ENCODE results near the gene SERPINC1.

Gene SERPINC1

GRCh38 chr1:173868266-173869020, 48.7 kb downstream of the SERPINC1 start, which contains the start of gene ZBTB37:
TSS of gene ZBTB37 (plus strand) at chr1:173868380. CDS start at chr1:173870226, 1,846 bp downstream.
- peak within 1 kb of the TSS; percentile 74 for H2AFZ ChIP-seq
- peak within 1 kb of the TSS; percentile 85 for H3K4me3 ChIP-seq (ENCODE audit: low read depth, low read length)
- H3K27me3 ChIP-seq (ENCODE audit: control insufficient read depth, insufficient read depth, low read length): no peaks in the 10 kb centered on the region
- H3K4me2 ChIP-seq (ENCODE audit: low read length): peak within 1 kb of the TSS; percentile 89
- H3K27ac ChIP-seq: peak within 1 kb of the TSS; percentile 91
- no peak within 1 kb of the TSS for H3K9ac ChIP-seq
- peaks cover 13% of the 10 kb centered on the region for H3K4me1 ChIP-seq
- no peaks in the 10 kb centered on the region for H3K79me2 ChIP-seq
- no peaks in the 10 kb centered on the region for H3K36me3 ChIP-seq (ENCODE audit: control insufficient read depth, insufficient read depth, low read length)
- H3K9me3 ChIP-seq (ENCODE audit: control insufficient read depth, low read length): no peaks in the 10 kb centered on the region
- peak; percentile 7 for TF ChIP-seq CTCF (IDR thresholded peaks at IDR 0.05)

GRCh38 chr1:173867753-173868265, 49.3 kb downstream of the SERPINC1 start, which contains the start of gene GAS5:
TSS of gene GAS5 (minus strand) at chr1:173867989.
- Histone ChIP-seq H2AFZ (peak within 1 kb of the TSS; percentile 74), H3K4me3 (ENCODE audit: low read depth, low read length) (peak within 1 kb of the TSS; percentile 85), H3K79me2 (no peaks in the 10 kb centered on the region), H3K4me1 (peaks cover 13% of the 10 kb centered on the region), H3K27ac (peak within 1 kb of the TSS; percentile 91), H3K4me2 (ENCODE audit: low read length) (peak within 1 kb of the TSS; percentile 89), H3K27me3 (ENCODE audit: control insufficient read depth, insufficient read depth, low read length) (no peaks in the 10 kb centered on the region), H3K36me3 (ENCODE audit: control insufficient read depth, insufficient read depth, low read length) (no peaks in the 10 kb centered on the region), H3K9ac (no peak within 1 kb of the TSS), H3K9me3 (ENCODE audit: control insufficient read depth, low read length) (no peaks in the 10 kb centered on the region)
- no peak for TF ChIP-seq CTCF (IDR thresholded peaks at IDR 0.05)

- no peak overlapping the region for H3K9ac ChIP-seq
- H3K79me2 ChIP-seq: no peaks in the 10 kb centered on the region
- no peaks in the 10 kb centered on the region for H3K27me3 ChIP-seq (ENCODE audit: control insufficient read depth, insufficient read depth, low read length)
- no peaks in the 10 kb centered on the region for H3K36me3 ChIP-seq (ENCODE audit: control insufficient read depth, insufficient read depth, low read length)
- peak overlapping the region; percentile 89 for H3K4me2 ChIP-seq (ENCODE audit: low read length)
- H3K9me3 ChIP-seq (ENCODE audit: control insufficient read depth, low read length): no peaks in the 10 kb centered on the region
- H3K27ac ChIP-seq: peak overlapping the region; percentile 91
- TF ChIP-seq CTCF (IDR thresholded peaks at IDR 0.05): no peak
- peaks cover 13% of the 10 kb centered on the region for H3K4me1 ChIP-seq
- H2AFZ ChIP-seq: peak overlapping the region; percentile 74
- peak overlapping the region; percentile 85 for H3K4me3 ChIP-seq (ENCODE audit: low read depth, low read length)
Measured at GRCh38 chr1:173867141-173867752, 49.9 kb downstream of the SERPINC1 start.

- TF ChIP-seq CTCF (IDR thresholded peaks at IDR 0.05): no peak
- peak overlapping the region; percentile 91 for H3K27ac ChIP-seq
- H3K9ac ChIP-seq: no peak overlapping the region
- H3K36me3 ChIP-seq (ENCODE audit: control insufficient read depth, insufficient read depth, low read length): no peaks in the 10 kb centered on the region
- H3K4me1 ChIP-seq: peaks cover 13% of the 10 kb centered on the region
- H2AFZ ChIP-seq: no peak overlapping the region
- H3K27me3 ChIP-seq (ENCODE audit: control insufficient read depth, insufficient read depth, low read length): no peaks in the 10 kb centered on the region
- peak overlapping the region; percentile 85 for H3K4me3 ChIP-seq (ENCODE audit: low read depth, low read length)
- H3K79me2 ChIP-seq: no peaks in the 10 kb centered on the region
- peak overlapping the region; percentile 89 for H3K4me2 ChIP-seq (ENCODE audit: low read length)
- H3K9me3 ChIP-seq (ENCODE audit: control insufficient read depth, low read length): no peaks in the 10 kb centered on the region
Measured at GRCh38 chr1:173866413-173867115, 50.6 kb downstream of the SERPINC1 start.

Data from parathyroid adenoma (tissue), 2 donors.